GM18870 (cell line): ENCODE data around the gene WDFY1.

ENCODE experiments used
- ATAC-seq: cut with Tn5 transposase; IDR thresholded peaks from one replicate; pipeline ENCODE4 v1.9.1; 2021; ENCODE audit warnings: moderate library complexity; ENCODE audit not compliant: unreplicated experiment

The WDFY1 gene

DNA sequence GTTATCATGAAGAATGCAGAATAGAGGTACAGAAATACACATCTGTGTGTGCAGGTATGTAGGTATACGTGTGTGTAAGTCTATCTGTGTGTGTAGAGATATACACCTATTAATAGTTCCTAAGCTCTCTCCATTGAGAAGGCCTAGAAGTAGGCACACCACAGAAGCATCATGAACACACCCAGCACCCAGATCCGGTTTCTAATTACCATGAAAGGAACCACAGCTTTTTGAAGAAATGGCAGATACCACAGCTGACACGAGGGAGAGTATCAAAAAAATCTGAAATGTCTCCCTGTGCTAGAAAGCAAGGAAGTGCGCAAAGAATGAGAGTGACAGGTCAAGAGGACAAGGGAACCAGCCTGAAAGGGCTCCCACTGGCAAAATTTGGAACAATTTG lies 80.0 kb downstream of the WDFY1 start:
- ATAC-seq = no peak

- ATAC-seq = no peak
Observed at GRCh38 chr2:223863491-223863890, 81.6 kb downstream of the WDFY1 start.

GRCh38 chr2:223860809-223861738 lies 84.1 kb downstream of the WDFY1 start:
- ATAC-seq = no peak

GRCh38 chr2:223859070-223859469 lies 86.1 kb downstream of the WDFY1 start:
- ATAC-seq = no peak

- no peak for ATAC-seq
Observed at GRCh38 chr2:223856584-223856983, 88.6 kb downstream of the WDFY1 start.

GRCh38 chr2:223856021-223856420 lies 89.1 kb downstream of the WDFY1 start:
- no peak for ATAC-seq

GRCh38 chr2:223855426-223855825 lies 89.7 kb downstream of the WDFY1 start:
- ATAC-seq = no peak

GRCh38 chr2:223854741-223855140 lies 90.4 kb downstream of the WDFY1 start:
- no peak for ATAC-seq

GRCh38 chr2:223853425-223853837 lies 91.7 kb downstream of the WDFY1 start:
- no peak for ATAC-seq

DNA sequence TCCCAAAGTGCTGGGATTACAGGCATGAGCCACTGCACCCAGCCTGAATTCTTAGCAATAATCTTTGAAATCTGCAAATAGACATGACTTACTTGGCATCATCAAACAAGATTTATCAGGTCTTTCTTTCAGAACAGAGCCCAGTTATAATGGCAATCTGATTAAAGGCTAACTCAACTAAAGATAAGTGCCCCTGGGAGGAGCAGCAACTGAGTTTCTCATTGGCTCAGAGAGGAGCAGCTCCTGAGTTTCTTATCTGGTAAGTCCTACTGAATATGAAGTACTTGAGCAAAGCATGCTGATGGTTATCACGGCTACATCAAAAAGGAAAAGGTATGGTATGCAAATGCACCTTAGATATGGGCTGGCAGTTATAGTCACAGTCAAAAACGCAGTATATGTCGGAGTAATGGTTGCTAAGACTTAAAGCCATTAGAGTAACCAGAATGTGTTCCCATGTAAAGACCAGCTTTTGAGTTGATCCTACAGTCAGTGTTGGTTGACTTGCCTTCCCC lies 92.8 kb downstream of the WDFY1 start:
- ATAC-seq = no peak

DNA sequence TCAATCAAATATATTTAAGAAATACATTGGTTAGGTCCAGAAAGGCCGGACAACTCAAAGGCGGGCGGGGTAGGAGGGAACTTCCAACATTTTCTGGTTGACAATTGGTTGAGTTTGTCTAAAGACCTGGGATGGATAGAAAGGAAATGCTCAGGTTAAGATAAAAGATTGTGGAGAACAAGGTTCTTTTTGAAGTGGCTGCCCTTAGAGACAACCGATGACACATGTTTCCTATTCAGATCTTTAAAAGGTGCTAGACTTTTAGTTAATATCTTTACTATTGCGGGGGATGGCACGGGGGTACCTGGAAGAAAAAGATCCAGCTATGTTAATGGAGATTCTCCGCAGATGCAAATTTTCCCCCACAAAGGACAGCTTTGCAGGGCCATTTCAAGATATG lies 97.7 kb downstream of the WDFY1 start:
- no peak for ATAC-seq

- no peak for ATAC-seq
Observed at GRCh38 chr2:223846515-223846914, 98.6 kb downstream of the WDFY1 start.

DNA sequence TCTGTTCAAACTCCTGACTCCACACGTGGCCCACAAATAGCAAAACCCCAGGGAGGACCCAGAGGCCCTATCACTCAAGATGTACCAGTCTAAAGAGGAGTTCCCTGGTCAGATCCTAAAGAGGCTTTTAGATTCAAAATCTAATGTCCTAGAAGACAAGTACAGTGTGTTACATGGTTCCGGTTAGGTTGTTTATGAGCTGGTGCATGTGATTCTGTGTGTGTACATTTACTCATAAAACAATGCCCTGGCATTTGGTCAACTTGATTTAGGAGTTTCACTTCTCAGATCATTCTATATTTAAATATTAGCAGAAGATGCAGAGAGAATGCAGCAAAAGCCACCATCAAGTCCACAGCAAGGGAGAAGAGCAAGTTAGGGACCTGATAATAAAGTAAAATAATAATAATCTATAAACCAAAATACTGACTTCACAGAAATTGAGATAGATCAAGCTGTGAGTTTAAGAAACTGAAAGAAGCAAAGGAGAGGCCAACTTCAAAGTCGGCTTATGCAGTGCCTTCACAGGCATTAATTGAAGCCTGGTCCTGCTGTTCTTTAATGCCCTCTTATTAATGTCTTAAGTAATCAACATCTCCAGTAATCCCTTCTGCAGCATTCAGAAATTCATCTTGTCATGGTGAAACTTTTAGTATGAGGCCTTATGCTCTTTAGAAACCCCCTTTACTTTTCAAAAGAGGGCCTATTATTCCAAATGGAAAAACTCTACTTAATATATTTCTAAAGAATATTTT lies 103.5 kb downstream of the WDFY1 start:
- ATAC-seq = no peak

- ATAC-seq = peak; percentile 64
Observed at GRCh38 chr2:223837287-223838061, 107.7 kb downstream of the WDFY1 start, which contains the start of gene AP1S3. TSS of gene AP1S3 (minus strand) at chr2:223837582. CDS start at chr2:223837450, 132 bp downstream.

GRCh38 chr2:223835701-223836532 lies 109.2 kb downstream of the WDFY1 start:
- ATAC-seq = peak; percentile 58

DNA sequence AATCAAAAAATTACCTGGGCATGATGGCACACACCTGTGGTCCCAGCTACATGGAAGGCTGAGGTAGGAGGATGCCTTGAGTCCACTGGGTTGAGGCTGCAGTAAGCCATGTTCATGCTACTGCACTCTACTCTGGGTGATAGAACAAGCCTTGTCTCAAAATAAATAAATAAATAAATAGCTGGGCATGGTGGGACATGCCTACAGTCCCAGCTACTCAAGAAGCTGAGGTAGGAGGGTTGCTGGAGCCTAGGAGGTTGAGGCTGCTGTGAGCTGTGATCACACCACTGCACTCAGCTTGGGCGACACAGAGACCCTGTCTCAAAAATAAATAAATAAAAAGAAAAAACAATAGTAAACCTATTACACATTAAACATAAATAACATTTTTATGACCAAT lies 110.7 kb downstream of the WDFY1 start:
- no peak for ATAC-seq

GRCh38 chr2:223832241-223832903 lies 112.8 kb downstream of the WDFY1 start:
- no peak for ATAC-seq

DNA sequence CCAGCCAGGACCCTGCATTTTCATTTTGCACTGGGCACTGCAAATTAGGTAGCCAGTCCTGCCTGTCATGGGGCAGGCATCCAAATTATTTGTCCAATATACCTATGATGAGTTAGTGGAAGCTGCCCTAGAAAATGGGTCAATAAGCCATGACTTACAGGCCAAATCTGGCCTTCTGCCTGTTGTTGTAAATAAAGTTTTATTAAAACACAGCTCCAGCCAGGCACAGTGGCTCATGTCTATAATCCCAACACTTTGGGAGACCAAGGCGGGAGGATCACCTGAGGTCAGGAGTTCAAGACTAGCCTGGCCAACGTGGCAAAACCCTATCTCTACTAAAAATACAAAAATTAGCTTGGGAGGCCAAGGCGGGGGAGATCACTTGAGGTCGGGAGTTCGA lies 116.0 kb downstream of the WDFY1 start:
- no peak for ATAC-seq

DNA sequence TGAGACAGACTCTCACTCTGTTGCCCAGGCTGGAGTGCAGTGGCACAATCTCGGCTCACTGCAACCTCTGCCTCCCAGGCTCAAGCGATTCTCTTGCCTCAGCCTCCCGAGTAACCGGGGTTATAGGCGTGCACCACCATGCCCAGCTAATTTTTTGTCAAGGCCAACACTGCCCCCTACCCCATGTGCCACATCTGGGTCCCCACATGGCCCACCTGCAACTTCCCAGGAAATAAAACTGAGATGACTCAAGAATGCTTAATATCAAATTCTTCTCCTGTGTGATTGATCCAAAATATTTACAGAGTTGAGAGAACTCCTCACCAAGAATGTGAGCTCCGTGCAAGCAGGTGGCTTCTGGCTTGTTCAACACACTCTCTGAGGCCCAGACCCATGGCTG lies 116.8 kb downstream of the WDFY1 start:
- ATAC-seq = no peak

GRCh38 chr2:223826995-223827394 lies 118.1 kb downstream of the WDFY1 start:
- ATAC-seq = no peak
